B cell (primary cell): ENCODE results near the gene DNAJC11. TPM values are rescaled to one million over a fixed set of nuclear protein-coding genes. Genes with fewer than 3 reads are reported as not detected.

Experiments
- ATAC-seq: fragments of 200-7000 bp; cut with Tn5 transposase; one replicate; pipeline ENCODE4 v1.10.0; 2021; ENCODE audit warnings: low read depth, mild to moderate bottlenecking, moderate number of reproducible peaks, moderate library complexity
- CTCF ChIA-PET: fragments of 350-600 bp; sonication (Branson Sonifier 250); formaldehyde crosslinking; loops from one replicate; lab custom pipeline; 2021; ENCODE audit warnings: antibody characterized with exemption, inconsistent platforms; lab: Charles Lee
- POLR2A ChIA-PET: fragments of 350-600 bp; sonication (Branson Sonifier 250); formaldehyde crosslinking; loops from one replicate; lab custom pipeline; 2021; ENCODE audit warnings: antibody characterized with exemption; lab: Charles Lee
- DNase-seq: peaks from one replicate; pipeline ENCODE4 v3.0.0; 2013
- H2AFZ ChIP-seq: 2 replicates; pipeline ENCODE4 v1.6.1; 2012; ENCODE audit warnings: mild to moderate bottlenecking, low read depth, low read length; ENCODE audit not compliant: insufficient read depth, poor library complexity, severe bottlenecking
- H3K27ac ChIP-seq, 2 donors: 1 replicate in 1 of 2; 2 replicates in 1 of 2; pipeline ENCODE4 v1.5.1; 2012 to 2013; ENCODE audit warnings: low read length in 2 of 2, mild to moderate bottlenecking in 2 of 2, moderate library complexity in 1 of 2
- H3K27me3 ChIP-seq, 4 experiments: fragments of 200-600 bp in 1 of 4; sonication (generic) in 1 of 4; replicated peaks in 1 of 4; 1 replicate in 2 of 4; 2 replicates in 2 of 4; pipeline versions ENCODE4 v1.6.1 to v1.7.0; 2013 to 2016; ENCODE audit warnings: low read length in 3 of 4, mild to moderate bottlenecking in 2 of 4, mixed read lengths in 1 of 4, moderate library complexity in 1 of 4; ENCODE audit not compliant: insufficient read depth in 4 of 4, control insufficient read depth in 3 of 4; ENCODE audit errors: control extremely low read depth in 1 of 4
- H3K36me3 ChIP-seq, 2 experiments: replicated peaks in 1 of 2; 1 replicate in 1 of 2; 2 replicates in 1 of 2; pipeline versions ENCODE4 v1.6.1 to v1.7.1; 2013; ENCODE audit warnings: low read length in 1 of 2; ENCODE audit not compliant: insufficient read depth in 2 of 2, control insufficient read depth in 1 of 2; ENCODE audit errors: control extremely low read depth in 1 of 2, extremely low read depth in 1 of 2
- H3K4me1 ChIP-seq, 2 donors: fragments of 200-600 bp in 1 of 2; sonication (generic) in 1 of 2; 1 replicate in 1 of 2; 2 replicates in 1 of 2; pipeline versions ENCODE4 v1.5.1 to v1.6.1; 2013 to 2017; ENCODE audit warnings: low read length in 2 of 2; ENCODE audit not compliant: control insufficient read depth in 2 of 2, insufficient read depth in 2 of 2
- H3K4me2 ChIP-seq: replicated peaks from 2 replicates; pipeline ENCODE3; 2012; ENCODE audit warnings: mild to moderate bottlenecking, low read depth, low read length; ENCODE audit not compliant: poor library complexity, severe bottlenecking
- H3K4me3 ChIP-seq, 5 experiments: fragments of 200-600 bp in 1 of 5; sonication (generic) in 1 of 5; 1 replicate in 3 of 5; 2 replicates in 2 of 5; pipeline versions ENCODE4 v1.5.1 to v1.7.0; 2011 to 2016; ENCODE audit warnings: low read length in 4 of 5, mild to moderate bottlenecking in 4 of 5, low read depth in 2 of 5, control low read depth in 1 of 5, moderate library complexity in 1 of 5; ENCODE audit not compliant: insufficient read depth in 1 of 5; ENCODE audit errors: control extremely low read depth in 1 of 5, extremely low read depth in 1 of 5
- H3K79me2 ChIP-seq: fragments of 200-600 bp; sonication (generic); one replicate; pipeline ENCODE4 v1.6.0; 2016; ENCODE audit warnings: low read length; ENCODE audit not compliant: control insufficient read depth, insufficient read depth
- H3K9ac ChIP-seq: fragments of 200-600 bp; sonication (generic); 2 replicates; pipeline ENCODE4 v1.6.1; 2017; ENCODE audit warnings: mild to moderate bottlenecking, low read length, moderate library complexity
- H3K9me3 ChIP-seq, 3 donors: one replicate each; pipeline versions ENCODE4 v1.6.1 to v1.7.1; 2013; ENCODE audit warnings: low read length in 2 of 3; ENCODE audit not compliant: control insufficient read depth in 2 of 3, insufficient read depth in 1 of 3; ENCODE audit errors: control extremely low read depth in 1 of 3
- H4K20me1 ChIP-seq: 2 replicates; pipeline ENCODE4 v1.6.0; 2012; ENCODE audit warnings: mild to moderate bottlenecking, low read length; ENCODE audit not compliant: insufficient read depth, control insufficient read depth, poor library complexity, severe bottlenecking
- H3K27ac Mint-ChIP-seq: one replicate; pipeline ENCODE4 v1.8.0; 2021; ENCODE audit warnings: mixed read lengths
- H3K27me3 Mint-ChIP-seq: one replicate; pipeline ENCODE4 v1.8.0; 2021; ENCODE audit warnings: mixed read lengths
- H3K4me1 Mint-ChIP-seq: one replicate; pipeline ENCODE4 v1.8.0; 2021; ENCODE audit warnings: mixed read lengths
- H3K4me3 Mint-ChIP-seq: one replicate; pipeline ENCODE4 v1.8.0; 2021; ENCODE audit warnings: mixed read lengths
- H3K9me3 Mint-ChIP-seq: one replicate; pipeline ENCODE4 v1.8.0; 2022; ENCODE audit warnings: mixed read lengths; ENCODE audit not compliant: insufficient read depth
- CTCF ChIP-seq: fragments of 200-600 bp; IDR thresholded peaks from one replicate; pipeline ENCODE4 v1.8.0; 2022; ENCODE audit warnings: antibody characterized with exemption, mild to moderate bottlenecking
- EZH2 ChIP-seq: IDR thresholded peaks from 2 replicates; pipeline ENCODE4 v1.6.1; 2012; ENCODE audit warnings: borderline replicate concordance, low read depth, mild to moderate bottlenecking, moderate library complexity, low read length; ENCODE audit not compliant: insufficient read depth, poor library complexity, severe bottlenecking
- WGBS: methylation state at CpG from one replicate; pipeline ENCODE4 v1.1.5; 2013; ENCODE audit warnings: missing lambda C conversion rate; ENCODE audit not compliant: insufficient coverage; 5-methylcytosine and 5-hydroxymethylcytosine counted together
- intact Hi-C: fragments of 100-400 bp; cut with micrococcal nuclease; formaldehyde crosslinking; loops from one replicate; pipeline ENCODE4 v1.10.0; 2022
- polyA plus RNA-seq: library from polyadenylated mRNA; depleted of rRNA; stranded (reverse); fragments of >200 nt; gene quantifications from 2 replicates; pipeline ENCODE4 v1.2.3, GENCODE V29; 2012
- total RNA-seq, 2 donors: library from RNA; stranded (reverse); fragments of 120-200 nt in 1 of 2; gene quantifications; 1 replicate in 1 of 2; 2 replicates in 1 of 2; pipeline versions ENCODE4 v1.2.3 to v1.2.4, GENCODE V29; 2013 to 2022

DNAJC11 gene
- total and polyA plus RNA-seq, 2 donors (not counting 1 experiment from before 2014, with no cell fraction given): 29.2 to 51.6 TPM

- Histone ChIP-seq H3K36me3 (no peaks in the 10 kb centered on the region), H3K27ac (no peak overlapping the region), H3K4me1 (peaks cover 8 to 17% of the 10 kb centered on the region in 2 donors), H2AFZ (no peak overlapping the region), H4K20me1 (peaks cover 9% of the 10 kb centered on the region), H3K9ac (no peak overlapping the region), H3K27me3 (no peaks in the 10 kb centered on the region), H3K79me2 (peaks cover 21% of the 10 kb centered on the region), H3K9me3 (peaks cover 0 to 4% (median 0%) of the 10 kb centered on the region in 3 donors), H3K4me2 (no peak overlapping the region), H3K4me3 (no peak overlapping the region)
- H3K9me3 Mint-ChIP-seq: no peaks in the 10 kb centered on the region
- no peak overlapping the region for H3K27ac Mint-ChIP-seq
- WGBS: 92% methylated on average over 3 of the region's 6 CpGs
- ChIA-PET CTCF (interaction anchor here (0.6 kb wide), 1 partner anchor 28 kb away, joined by 3 read pairs; no protein-coding TSS in a partner anchor), POLR2A (no interaction called here)
- peaks cover 20% of the 10 kb centered on the region for H3K27me3 Mint-ChIP-seq
- TF ChIP-seq EZH2 (no peak), CTCF (no peak)
- H3K4me3 Mint-ChIP-seq: no peak overlapping the region
- no peak for ATAC-seq
- no peak for DNase-seq
- peaks cover 18% of the 10 kb centered on the region for H3K4me1 Mint-ChIP-seq
- intact Hi-C loops: loop anchor here (5.0 kb wide), 3 partner anchors 77 to 507 kb away; partner anchors contain the start of genes ICMT and RPL22
Observed at GRCh38 chr1:6704746-6705145, 3.1 kb upstream of the DNAJC11 start.

GRCh38 chr1:6703016-6703415, 1.4 kb upstream of the DNAJC11 start:
- H3K4me3 Mint-ChIP-seq: peak overlapping the region; percentile 63
- H3K9me3 Mint-ChIP-seq: no peaks in the 10 kb centered on the region
- H3K27me3 ChIP-seq: no peaks in the 10 kb centered on the region
- peaks cover 22% of the 10 kb centered on the region for H3K4me1 Mint-ChIP-seq
- peak overlapping the region; percentile 97 for H2AFZ ChIP-seq
- H3K27ac Mint-ChIP-seq: no peak overlapping the region
- no peak overlapping the region for H3K27ac ChIP-seq
- H3K4me1 ChIP-seq: peaks cover 8 to 17% of the 10 kb centered on the region in 2 donors
- H3K36me3 ChIP-seq: no peaks in the 10 kb centered on the region
- H3K9ac ChIP-seq: no peak overlapping the region
- peaks cover 37% of the 10 kb centered on the region for H3K79me2 ChIP-seq
- intact Hi-C loops: loop anchor here (5.0 kb wide), 3 partner anchors 76 to 506 kb away; partner anchors contain the start of genes ICMT and RPL22
- TF ChIP-seq CTCF: no peak
- no peak for TF ChIP-seq EZH2
- CTCF ChIA-PET: interaction anchor here (1.2 kb wide), 1 partner anchor 16 kb away, joined by 4 read pairs; no protein-coding TSS in a partner anchor
- ATAC-seq: no peak
- H3K27me3 Mint-ChIP-seq: peaks cover 10% of the 10 kb centered on the region
- POLR2A ChIA-PET: no interaction called here
- H4K20me1 ChIP-seq: peaks cover 13% of the 10 kb centered on the region
- 90% methylated on average over 3 of the region's 4 CpGs for WGBS
- H3K4me2 ChIP-seq: no peak overlapping the region
- H3K9me3 ChIP-seq: peaks cover 0 to 4% (median 0%) of the 10 kb centered on the region in 3 donors
- no peak overlapping the region for H3K4me3 ChIP-seq
- DNase-seq: no peak
